AG10803 (cell line): ENCODE measurements around the gene ETV3L.

ENCODE experiments used
- DNase-seq: peaks from one replicate; pipeline ENCODE4 v3.0.0; 2010; ENCODE audit warnings: low read depth
- H3K4me3 ChIP-seq: 2 replicates; pipeline ENCODE4 v1.5.1; 2011; ENCODE audit warnings: mild to moderate bottlenecking, low read length, control low read depth
- CTCF ChIP-seq: conservative IDR thresholded peaks from 2 replicates; pipeline ENCODE4 v1.5.1; 2011; ENCODE audit warnings: mild to moderate bottlenecking, low read length, control low read depth, inconsistent platforms

ETV3L gene

GRCh38 chr1:157090771-157091170 lies 8.8 kb downstream of the ETV3L start:
- DNase-seq = no peak
- H3K4me3 ChIP-seq = no peak overlapping the region
- TF ChIP-seq CTCF = no peak

- peak; percentile 95 for TF ChIP-seq CTCF
- peak; percentile 98 for DNase-seq
- no peak overlapping the region for H3K4me3 ChIP-seq
These were observed 9.4 kb downstream of the ETV3L start for GRCh38 chr1:157090196-157090647.

- TF ChIP-seq CTCF = no peak
- DNase-seq = no peak
- H3K4me3 ChIP-seq = no peak overlapping the region
These were observed 9.8 kb downstream of the ETV3L start for GRCh38 chr1:157089789-157090188.

- no peak for DNase-seq
- TF ChIP-seq CTCF = no peak
- no peak overlapping the region for H3K4me3 ChIP-seq
These were observed 11.0 kb downstream of the ETV3L start for GRCh38 chr1:157088607-157089006.

GRCh38 chr1:157087030-157087429 lies 12.6 kb downstream of the ETV3L start:
- DNase-seq = no peak
- no peak overlapping the region for H3K4me3 ChIP-seq
- no peak for TF ChIP-seq CTCF

- no peak for TF ChIP-seq CTCF
These were observed 13.3 kb downstream of the ETV3L start for GRCh38 chr1:157086299-157086698.

GRCh38 chr1:157085421-157085820 lies 14.2 kb downstream of the ETV3L start:
- no peak overlapping the region for H3K4me3 ChIP-seq
- no peak for TF ChIP-seq CTCF
- DNase-seq = peak; percentile 62

More at GRCh38 chr1:157086299-157086698, 13.3 kb downstream of the ETV3L start:
- no peak overlapping the region for H3K4me3 ChIP-seq
- no peak for DNase-seq
